Esophagus squamous epithelium (tissue), 4 donors: ENCODE measurements around the gene TIE1.

Experiments used
- CTCF ChIP-seq, 6 experiments: fragments of 450-650 bp in 4 of 6; fragments of 200-600 bp in 2 of 6; sonication (generic) in 2 of 6; IDR thresholded peaks; one replicate each; pipeline ENCODE4 v1.5.1; 2016 to 2019; ENCODE audit warnings: antibody characterized with exemption in 6 of 6, mild to moderate bottlenecking in 4 of 6, moderate library complexity in 4 of 6
- POLR2A ChIP-seq, 4 donors: fragments of 450-650 bp; IDR thresholded peaks; one replicate each; pipeline ENCODE4 v1.6.1; 2017; ENCODE audit warnings: antibody characterized with exemption in 4 of 4, mild to moderate bottlenecking in 4 of 4, moderate library complexity in 3 of 4

GRCh38 chr1:43302721-43303470 lies 2.1 kb downstream of the TIE1 start:
- TF ChIP-seq CTCF (IDR thresholded peaks at IDR 0.05) (no peak), POLR2A (IDR thresholded peaks at IDR 0.05) (no peak)
